Measurements from ENCODE around the gene BMPR2. TPM values are rescaled to one million over a fixed set of nuclear protein-coding genes. Genes with fewer than 3 reads are reported as not detected.
"Not testable (repeated sequence)": the region's sequence is repeated elsewhere in the genome, so short reads cannot be mapped to it uniquely, and the experiment has no call there.

Gene BMPR2
- polyA plus RNA-seq, 10 donors: 28.8 to 47.3 (median 34.9) TPM

- DNase-seq: peak in 2 of 3 donors; percentile 33 to 48
Observed at GRCh38 chr2:202378001-202378400, 1.9 kb downstream of the BMPR2 start.

GRCh38 chr2:202378662-202379358, 2.7 kb downstream of the BMPR2 start:
- peak in 1 of 3 donors; percentile 21 for DNase-seq

GRCh38 chr2:202382684-202383083, 6.6 kb downstream of the BMPR2 start:
- no peak for DNase-seq

GRCh38 chr2:202386495-202386894, 10.4 kb downstream of the BMPR2 start:
- not testable (repeated sequence) for DNase-seq

- DNase-seq: no peak
Observed at GRCh38 chr2:202387608-202388342, 11.6 kb downstream of the BMPR2 start.

- DNase-seq: no peak
Observed at GRCh38 chr2:202400941-202401340, 24.8 kb downstream of the BMPR2 start.

- no peak for DNase-seq
Observed at GRCh38 chr2:202405798-202406197, 29.7 kb downstream of the BMPR2 start.

- no peak for DNase-seq
Observed at GRCh38 chr2:202406445-202406978, 30.4 kb downstream of the BMPR2 start.

GRCh38 chr2:202408546-202409140, 32.5 kb downstream of the BMPR2 start:
- DNase-seq: no peak

- DNase-seq: no peak
Observed at GRCh38 chr2:202410092-202410491, 34.0 kb downstream of the BMPR2 start.

GRCh38 chr2:202411097-202411496, 35.0 kb downstream of the BMPR2 start:
- DNase-seq: no peak

GRCh38 chr2:202418027-202418426, 41.9 kb downstream of the BMPR2 start:
- no peak for DNase-seq

- DNase-seq: no peak
Observed at GRCh38 chr2:202418511-202418910, 42.4 kb downstream of the BMPR2 start.

GRCh38 chr2:202423139-202423538, 47.0 kb downstream of the BMPR2 start:
- DNase-seq: peak in 1 of 3 donors; percentile 10

GRCh38 chr2:202425036-202425435, 48.9 kb downstream of the BMPR2 start:
- DNase-seq: no peak

GRCh38 chr2:202426751-202427150, 50.6 kb downstream of the BMPR2 start:
- no peak for DNase-seq

- DNase-seq: peak in 2 of 3 donors; percentile 21 to 45
Observed at GRCh38 chr2:202429164-202429980, 53.2 kb downstream of the BMPR2 start.

GRCh38 chr2:202432776-202433175, 56.6 kb downstream of the BMPR2 start:
- DNase-seq: no peak

- DNase-seq: no peak
Observed at GRCh38 chr2:202434472-202434871, 58.3 kb downstream of the BMPR2 start.

- DNase-seq: peak; percentile 23 to 75 (median 55)
Observed at GRCh38 chr2:202436626-202437025, 60.5 kb downstream of the BMPR2 start.

- not testable (repeated sequence) for DNase-seq
Observed at GRCh38 chr2:202440117-202440516, 64.0 kb downstream of the BMPR2 start.

- no peak for DNase-seq
Observed at GRCh38 chr2:202442882-202443281, 66.8 kb downstream of the BMPR2 start.

All from muscle of back (tissue), 11 donors.